ENCODE data around the gene TNK1.
A peak's percentile ranks its signal among the peaks of the same experiment; 100 is the strongest.

The TNK1 gene

DNA sequence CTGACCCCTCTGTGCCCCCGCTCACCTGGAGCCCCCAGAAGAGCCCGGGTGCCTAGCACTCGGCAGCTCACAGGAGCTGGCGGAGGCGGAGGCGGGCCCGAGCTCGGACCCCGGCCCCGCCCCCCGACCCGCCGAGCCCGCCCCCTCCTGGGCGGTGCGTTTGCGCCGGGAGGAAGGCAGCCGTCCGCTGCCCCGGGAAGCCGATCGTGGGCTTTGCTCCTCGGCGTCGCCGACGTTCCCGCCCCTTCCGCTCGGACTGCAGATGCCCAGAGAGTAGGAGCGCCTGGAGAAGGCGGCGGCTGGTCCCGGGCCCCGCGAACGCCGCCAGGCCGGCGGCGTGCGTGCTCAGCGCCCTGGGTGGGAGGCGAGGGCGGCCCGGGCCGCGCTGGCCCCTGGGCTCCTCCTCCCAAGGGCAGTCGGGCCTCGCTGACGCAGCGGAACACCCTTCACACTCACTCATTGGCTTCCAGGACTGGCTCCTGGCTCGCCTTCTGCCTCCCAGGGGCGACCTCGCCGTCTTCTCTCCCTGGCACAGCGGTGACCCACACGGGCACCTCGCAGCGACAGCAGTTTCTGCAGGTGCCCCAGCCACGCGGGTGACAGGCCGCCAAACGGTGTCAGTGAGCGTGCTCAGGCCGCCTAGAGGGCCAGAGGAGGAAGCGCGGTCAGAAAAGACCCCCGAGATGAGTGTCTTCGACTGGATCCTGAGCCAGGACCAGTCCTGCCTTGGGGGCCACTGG, 13.7 kb downstream of the TNK1 start, which contains the start of gene PLSCR3:
TSS of gene PLSCR3 (minus strand) at position 74 of the 740 bp plus-strand sequence. CDS start 415 bp downstream, outside the sequence.
- DNase-seq (ENCODE audit: extremely low read depth, low read depth), result peak; percentile 62
- TF ChIP-seq, protein P1, sequence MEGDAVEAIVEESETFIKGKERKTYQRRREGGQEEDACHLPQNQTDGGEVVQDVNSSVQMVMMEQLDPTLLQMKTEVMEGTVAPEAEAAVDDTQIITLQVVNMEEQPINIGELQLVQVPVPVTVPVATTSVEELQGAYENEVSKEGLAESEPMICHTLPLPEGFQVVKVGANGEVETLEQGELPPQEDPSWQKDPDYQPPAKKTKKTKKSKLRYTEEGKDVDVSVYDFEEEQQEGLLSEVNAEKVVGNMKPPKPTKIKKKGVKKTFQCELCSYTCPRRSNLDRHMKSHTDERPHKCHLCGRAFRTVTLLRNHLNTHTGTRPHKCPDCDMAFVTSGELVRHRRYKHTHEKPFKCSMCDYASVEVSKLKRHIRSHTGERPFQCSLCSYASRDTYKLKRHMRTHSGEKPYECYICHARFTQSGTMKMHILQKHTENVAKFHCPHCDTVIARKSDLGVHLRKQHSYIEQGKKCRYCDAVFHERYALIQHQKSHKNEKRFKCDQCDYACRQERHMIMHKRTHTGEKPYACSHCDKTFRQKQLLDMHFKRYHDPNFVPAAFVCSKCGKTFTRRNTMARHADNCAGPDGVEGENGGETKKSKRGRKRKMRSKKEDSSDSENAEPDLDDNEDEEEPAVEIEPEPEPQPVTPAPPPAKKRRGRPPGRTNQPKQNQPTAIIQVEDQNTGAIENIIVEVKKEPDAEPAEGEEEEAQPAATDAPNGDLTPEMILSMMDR (IDR thresholded peaks at IDR 0.05; ENCODE audit: low read depth, low read length), result peak; percentile 38

DNA sequence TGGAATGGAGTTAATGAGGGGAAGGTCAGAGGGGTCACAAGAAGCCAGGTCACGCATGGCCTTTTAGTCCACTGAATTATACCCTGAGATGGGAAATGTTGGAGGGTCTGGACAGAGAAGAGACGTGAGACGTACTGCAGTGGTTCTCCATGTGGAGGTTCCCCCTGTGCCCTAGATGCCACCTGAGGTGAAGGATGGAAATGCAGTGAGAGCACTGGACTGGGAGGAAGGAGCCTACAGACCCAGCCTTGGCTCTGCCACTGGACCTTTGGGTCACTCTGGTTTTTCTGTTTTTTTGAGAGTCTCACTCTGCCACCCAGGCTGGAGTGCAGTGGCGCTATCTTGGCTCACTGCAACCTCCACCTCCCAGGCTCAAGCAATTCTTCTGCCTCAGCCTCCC, 15.3 kb downstream of the TNK1 start:
- DNase-seq (ENCODE audit: extremely low read depth, low read depth), result no peak
- TF ChIP-seq, protein P1 (IDR thresholded peaks at IDR 0.05; ENCODE audit: low read depth, low read length), result no peak

DNA sequence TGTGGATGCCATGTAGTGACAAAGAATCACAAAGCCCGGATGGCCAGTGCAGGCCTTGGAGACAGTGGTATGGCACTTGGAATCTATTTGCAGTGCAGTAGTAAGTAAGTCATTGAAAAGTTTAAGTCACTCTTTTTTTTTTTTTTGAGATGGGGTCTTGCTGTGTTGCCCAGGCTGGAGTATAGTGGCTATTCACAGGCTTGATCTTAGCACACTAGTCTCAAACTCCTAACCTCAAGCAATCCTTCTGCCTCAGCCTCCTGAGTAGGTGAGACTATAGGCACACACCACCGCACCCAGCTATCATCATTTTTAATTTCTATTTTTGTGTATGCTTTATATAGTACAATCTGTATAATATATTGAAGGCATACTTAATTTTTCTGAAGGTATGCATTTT, 17.7 kb downstream of the TNK1 start:
- TF ChIP-seq, protein P1 (IDR thresholded peaks at IDR 0.05; ENCODE audit: low read depth, low read length), result no peak

DNA sequence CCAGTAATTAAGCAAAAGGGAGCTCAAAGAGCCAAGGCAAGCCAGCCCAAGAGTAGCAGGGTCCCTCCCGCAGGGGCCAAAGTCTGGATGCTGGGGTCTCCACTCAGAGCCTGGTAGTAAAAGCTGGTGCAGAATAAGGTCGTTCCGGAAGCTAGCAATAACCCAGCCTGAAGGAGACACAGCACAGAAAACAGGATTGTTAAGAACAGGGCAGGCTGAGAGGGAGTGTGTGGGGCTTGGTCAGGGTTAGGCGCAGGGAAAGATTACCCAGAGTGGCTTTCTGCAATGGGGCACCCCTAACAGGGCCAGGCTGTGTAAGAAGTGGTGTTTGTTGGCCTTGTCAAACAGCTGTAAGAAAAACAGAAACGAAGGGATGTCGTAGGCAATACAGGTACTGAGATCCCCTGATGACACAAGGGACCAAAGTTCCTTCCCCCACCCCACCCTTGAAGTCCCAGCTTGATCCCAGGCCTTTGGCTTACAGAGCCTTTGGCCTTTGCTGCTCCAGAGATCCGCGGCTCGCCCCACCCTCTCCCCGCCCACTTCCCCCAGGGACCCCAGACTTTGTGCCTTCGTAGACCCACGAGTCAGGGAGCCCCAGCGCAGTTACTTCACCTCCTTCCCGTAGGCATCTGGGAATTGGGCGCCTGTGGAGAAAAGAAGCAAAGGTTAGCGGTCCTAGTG, 22.3 kb downstream of the TNK1 start:
- DNase-seq (ENCODE audit: extremely low read depth, low read depth), result no peak
- TF ChIP-seq, protein P1 (IDR thresholded peaks at IDR 0.05; ENCODE audit: low read depth, low read length), result no peak

More for the DNA sequence above, 17.7 kb downstream of the TNK1 start:
- DNase-seq (ENCODE audit: extremely low read depth, low read depth), result no peak

DNA sequence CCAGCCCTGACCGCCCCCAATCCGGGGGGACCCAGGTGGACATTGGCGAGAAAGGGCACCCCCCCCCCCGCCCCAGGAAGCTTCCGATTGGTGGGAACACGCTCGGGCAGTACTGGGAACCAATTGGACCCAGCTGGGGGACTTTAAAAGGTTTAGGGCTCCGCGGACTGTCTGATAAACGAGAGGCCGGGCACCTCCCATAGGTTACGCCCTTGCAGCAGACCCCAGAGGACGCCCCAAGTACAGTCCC, 22.8 kb downstream of the TNK1 start:
- no peak for DNase-seq (ENCODE audit: extremely low read depth, low read depth)
- TF ChIP-seq, protein P1 (IDR thresholded peaks at IDR 0.05; ENCODE audit: low read depth, low read length), result no peak

DNA sequence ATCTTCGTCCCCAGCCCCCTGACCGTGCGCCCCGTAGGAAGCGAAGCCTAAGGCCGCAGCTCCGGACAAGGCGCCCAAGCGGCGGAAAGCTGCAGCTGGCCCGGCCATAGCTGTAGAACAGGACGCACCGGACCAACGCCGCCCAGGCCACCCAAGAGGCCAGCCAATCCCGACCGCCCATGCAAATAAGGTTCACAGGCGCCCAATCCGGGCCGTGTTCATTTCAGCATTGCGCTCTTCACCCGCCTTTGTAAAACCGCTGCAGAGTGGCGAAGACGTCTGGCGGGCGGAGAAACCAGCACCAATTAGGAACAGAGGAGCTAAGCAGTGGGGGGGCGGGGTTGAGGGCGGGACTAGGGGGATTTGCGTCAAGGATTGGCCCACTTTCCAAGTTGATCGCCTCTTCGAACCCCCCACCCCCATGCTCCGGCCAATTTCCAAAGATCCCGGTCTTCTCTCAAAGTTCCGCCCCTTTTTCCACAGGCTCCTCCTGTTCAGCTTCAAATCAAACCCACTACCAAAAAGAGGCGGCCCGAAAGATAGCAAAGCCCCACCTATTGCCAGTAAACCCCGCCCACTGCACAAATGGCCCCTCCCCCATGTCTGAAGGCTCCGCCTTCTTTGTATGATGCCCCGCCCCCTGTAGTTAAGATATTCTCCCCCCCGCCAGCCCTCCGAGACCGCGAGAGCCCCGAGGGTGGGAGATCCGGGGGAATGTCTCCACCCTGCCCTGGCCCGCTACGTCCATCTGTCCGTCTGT, 23.3 kb downstream of the TNK1 start, which contains the start of gene TMEM256:
TSS of gene TMEM256 (minus strand) at position 121 of the 760 bp plus-strand sequence. CDS start at position 108, 13 bp downstream.
- peak; percentile 99 for DNase-seq (ENCODE audit: extremely low read depth, low read depth)
- TF ChIP-seq, protein P1 (IDR thresholded peaks at IDR 0.05; ENCODE audit: low read depth, low read length), result no peak; the same call in 1 of the 2 replicates
